Sigmoid colon (tissue), 4 donors: ENCODE results near the gene ZFX.

Source experiments
- CTCF ChIP-seq, 4 experiments: fragments of 450-650 bp in 3 of 4; fragments of 200-600 bp in 1 of 4; IDR thresholded peaks; one replicate each; pipeline ENCODE4 v1.5.1; 2016 to 2019; ENCODE audit warnings: antibody characterized with exemption in 4 of 4, mild to moderate bottlenecking in 3 of 4, moderate library complexity in 2 of 4
- POLR2AphosphoS5 ChIP-seq, 4 donors: sonication (generic); formaldehyde crosslinking; IDR thresholded peaks; one replicate each; pipeline ENCODE4 v1.6.1; 2017; ENCODE audit warnings: antibody characterized with exemption in 4 of 4

DNA sequence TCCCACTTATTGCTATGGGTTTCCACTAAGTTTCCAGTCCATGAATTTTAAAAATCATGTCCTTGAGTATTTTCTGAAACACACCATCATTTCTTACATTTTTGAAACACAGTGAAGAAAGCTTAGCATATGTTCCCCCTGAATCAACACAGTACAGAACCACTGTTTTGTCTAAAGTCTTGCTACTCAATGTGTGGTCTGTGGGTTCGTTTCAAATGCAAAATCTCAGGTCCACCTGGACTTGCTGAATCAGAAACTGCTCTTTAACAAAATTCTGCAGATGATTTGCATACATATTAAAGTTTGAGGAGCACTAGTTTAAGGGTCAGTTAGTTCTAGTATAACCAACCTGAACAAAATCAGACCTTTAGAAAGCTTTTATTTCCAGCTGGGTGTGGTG lies 103.9 kb downstream of the ZFX start:
- no peak for TF ChIP-seq CTCF (IDR thresholded peaks at IDR 0.05)
- TF ChIP-seq POLR2AphosphoS5 (IDR thresholded peaks at IDR 0.05): no peak
